Midbrain (tissue), 1 donor: ENCODE results near the gene TNS3.
A peak's percentile ranks its signal among the peaks of the same experiment; 100 is the strongest.
"Not testable (repeated sequence)": the region's sequence is repeated elsewhere in the genome, so short reads cannot be mapped to it uniquely, and the experiment has no call there.

Experiments used
- DNase-seq: peaks from one replicate; lab custom pipeline; 2025; lab: John Stamatoyannopoulos, UW

TNS3 gene

DNA sequence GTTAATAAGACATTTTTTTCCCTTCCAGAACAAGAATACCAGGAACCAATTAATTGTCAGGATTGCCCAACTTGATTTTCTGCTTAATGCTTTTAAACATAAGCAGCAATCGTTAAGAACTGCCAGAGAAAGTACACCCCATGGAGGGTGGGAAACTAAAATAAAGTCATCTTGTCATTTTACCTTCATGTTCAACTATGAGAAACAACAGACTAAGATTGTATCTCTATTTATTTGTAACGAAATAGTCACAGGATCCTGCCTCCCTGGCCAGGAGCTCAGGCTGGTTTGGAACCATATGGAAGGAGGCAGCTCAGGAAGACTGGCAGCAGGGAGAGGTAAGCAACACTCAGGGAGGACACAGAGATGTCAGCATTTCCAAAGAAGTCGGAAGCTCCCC lies 129.6 kb downstream of the TNS3 start:
- no peak for DNase-seq

DNA sequence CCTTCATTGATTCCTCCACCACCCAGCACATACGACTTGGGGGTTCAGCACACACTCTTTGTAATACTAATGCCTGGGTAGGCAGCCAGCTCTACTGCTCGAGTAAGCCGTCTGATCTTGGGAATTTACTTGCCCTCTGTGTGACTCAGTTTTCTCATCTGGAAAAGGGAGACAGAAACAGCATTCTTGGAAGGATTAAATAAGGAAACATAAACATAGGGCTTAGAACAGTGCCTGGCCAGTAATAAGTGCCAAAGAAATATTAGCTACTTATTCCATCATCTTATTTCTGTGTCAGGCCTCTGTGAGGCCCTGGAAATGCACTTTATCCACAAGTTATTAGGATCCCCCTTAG lies 130.1 kb downstream of the TNS3 start:
- DNase-seq = no peak

DNA sequence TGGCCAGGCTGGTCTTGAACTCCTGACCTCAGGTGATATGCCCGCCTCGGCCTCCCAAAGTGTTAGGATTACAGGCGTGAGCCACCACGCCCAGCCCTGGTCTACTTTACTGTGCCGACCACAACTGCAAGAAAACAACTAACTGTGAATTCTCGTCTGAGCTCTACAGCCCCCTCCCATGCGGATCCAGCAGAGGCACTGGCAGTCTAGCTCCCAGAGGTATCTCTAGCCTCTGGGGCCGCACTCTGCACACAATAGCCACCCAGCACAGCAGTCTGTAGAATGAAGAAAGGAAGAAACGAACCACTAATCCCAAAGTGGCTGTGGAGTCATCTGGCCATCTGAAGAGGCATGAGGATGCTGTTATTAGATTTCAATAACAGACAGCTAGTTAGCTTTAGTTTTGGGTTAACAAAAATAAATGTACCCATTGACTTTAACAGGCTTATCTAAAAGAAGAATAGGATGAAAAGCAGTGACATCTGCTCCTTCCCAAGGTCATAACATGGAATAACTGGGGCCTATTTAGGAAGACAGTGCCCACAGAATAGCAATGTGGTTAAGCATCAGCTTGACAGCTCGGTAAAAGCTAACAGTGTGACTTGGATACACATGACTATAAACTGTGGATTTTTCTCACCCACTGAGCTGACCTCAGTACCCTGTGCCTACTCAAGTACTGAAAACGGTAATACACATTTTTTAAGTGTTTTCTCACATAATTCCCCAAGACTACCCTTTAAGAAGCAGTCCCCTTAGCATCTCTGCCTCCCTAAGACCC lies 131.9 kb downstream of the TNS3 start:
- DNase-seq = no peak

DNA sequence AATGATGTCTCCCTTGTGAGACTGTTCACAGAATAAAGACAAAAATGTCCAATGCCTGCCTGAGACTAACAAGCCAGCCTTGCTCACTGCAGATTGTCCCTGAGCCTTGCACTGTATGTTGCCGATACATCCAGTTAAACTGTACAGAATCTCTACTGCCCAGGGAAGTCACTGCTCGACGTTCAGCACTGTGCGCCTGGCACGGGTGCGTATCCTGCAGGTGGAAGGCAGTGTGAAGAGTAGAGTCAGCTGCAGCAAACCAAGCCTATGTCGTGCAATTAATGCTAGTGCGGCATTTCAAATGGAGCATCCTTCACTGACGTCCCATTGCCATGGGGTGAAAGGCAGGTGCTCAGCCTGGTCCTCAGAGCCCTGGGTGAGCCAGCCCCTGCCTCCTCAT lies 132.9 kb downstream of the TNS3 start:
- DNase-seq = no peak

DNA sequence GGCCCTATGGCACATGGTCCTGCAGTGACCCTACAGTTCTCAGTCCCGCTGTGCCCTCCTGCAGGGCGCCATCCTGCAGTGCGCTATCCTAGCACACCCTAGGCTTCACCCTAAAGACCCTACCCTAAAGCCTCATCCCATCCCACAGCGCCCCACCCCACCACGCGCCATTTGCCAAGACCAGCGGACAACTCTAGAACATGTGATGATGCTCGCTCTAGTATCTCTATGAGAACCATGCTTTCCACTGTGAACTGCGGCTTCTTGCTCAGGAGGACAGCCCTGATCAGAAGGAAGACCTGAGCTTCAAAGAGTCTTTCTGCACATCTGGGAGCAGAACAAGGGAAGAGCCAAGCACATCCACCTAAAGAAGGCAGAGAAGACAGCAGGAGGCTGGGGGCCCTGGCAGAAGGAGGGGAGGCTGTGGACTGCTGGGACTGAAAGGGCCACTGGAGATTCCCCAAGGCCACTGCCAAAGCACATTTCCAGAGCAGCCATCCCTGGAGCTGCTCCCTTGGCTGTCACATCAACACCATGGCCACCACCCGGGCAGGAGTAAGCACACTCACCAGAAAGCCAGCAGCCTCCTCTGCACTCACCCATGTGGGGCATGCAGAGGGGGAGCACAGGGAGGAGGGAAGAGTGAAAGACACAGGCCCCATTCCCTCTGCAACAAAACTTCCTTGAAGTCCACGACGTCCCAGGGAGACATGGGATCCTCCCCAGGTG lies 134.1 kb downstream of the TNS3 start:
- no peak for DNase-seq

DNA sequence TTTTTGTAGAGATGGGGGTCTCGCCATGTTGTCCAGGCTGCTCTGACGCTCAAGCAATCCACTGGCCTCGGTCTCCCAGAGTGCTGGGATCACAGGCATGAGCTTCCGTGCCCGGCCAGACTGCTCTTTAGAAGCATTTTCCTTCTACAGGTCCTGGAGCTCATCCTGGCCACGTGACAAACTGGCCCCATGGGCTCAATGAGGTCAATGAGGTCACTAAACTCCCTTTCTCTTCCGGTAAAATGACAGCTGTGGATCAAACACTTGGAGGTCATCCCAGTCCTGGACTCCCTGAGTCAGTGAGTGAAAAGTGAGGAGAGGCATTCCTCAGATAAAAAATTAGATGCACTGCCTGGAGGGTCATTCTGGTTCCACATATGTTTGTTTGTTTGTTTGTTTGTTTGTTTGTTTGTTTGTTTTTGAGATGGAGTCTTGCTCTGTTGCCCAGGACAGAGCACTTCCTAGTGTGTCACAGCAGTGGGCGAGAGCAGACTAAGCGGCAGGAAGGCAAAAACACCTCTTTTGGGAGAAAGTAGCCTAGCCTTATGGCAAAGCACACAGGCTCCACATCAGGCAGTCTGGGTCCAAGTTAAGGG lies 134.9 kb downstream of the TNS3 start:
- no peak for DNase-seq

DNA sequence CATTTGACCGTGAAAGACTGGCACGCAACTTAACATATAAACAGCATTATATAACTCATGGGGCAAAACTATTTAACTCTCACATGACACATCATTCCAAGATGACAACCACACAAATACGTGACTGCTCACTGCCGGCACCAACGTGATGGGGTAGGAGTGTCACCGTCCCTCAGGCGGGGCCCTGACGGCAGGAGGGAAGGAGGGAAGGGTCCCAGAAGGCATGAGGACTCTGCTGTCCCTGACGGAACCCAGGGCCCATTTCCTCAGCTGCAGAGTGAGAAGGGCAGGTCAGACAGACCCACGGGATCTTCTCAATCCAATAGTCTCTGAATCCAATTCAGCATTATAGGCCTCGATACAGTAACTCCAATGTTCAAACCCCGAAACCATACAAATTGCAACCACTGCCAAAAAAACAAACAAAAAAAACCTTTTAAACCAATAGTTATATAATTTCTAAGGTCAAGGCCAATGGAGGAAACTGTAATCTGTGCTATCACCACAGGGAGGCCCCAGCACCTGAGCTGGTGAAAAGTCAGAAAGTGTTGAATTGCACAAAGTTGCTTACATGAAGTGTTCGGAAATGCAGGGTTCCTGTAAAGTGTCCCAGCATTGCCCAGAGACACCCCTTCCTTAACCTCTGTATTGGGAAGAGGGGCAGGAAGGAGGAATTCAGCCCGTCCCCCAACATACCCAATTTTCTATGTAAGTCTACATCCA lies 137.4 kb downstream of the TNS3 start:
- peak; percentile 23 for DNase-seq

DNA sequence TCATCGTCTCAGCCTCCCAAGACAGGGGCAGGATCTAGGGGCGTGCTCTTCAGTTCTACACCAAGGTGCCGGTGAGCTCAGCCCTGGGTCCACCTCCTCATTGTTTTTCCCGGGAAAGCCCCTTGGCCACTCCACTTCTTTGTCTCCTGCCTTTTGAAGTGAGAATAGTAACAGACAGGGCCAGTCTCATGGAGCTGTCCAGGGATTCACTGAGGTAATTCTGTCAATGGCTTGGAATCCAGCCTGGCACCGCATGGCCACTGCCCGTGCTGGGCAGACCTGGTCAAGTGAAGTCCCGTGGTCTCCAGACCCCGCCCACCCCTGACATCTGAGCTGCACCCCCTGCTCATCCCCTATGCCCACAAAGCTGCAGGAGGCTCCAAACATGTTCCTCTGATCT lies 138.9 kb downstream of the TNS3 start:
- no peak for DNase-seq

DNA sequence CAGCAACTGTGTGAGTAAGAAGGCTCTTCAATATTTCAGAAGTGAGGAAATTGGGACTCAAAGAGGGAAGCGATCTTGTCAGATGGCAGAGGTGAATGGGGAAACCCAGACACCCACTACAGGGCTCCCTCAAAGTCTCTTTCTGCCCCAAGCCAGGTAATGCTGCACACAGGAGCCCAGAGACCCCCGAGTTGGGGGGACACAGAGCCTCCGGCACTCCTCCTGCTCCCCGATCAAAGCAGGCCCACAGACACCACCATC lies 139.4 kb downstream of the TNS3 start:
- no peak for DNase-seq

DNA sequence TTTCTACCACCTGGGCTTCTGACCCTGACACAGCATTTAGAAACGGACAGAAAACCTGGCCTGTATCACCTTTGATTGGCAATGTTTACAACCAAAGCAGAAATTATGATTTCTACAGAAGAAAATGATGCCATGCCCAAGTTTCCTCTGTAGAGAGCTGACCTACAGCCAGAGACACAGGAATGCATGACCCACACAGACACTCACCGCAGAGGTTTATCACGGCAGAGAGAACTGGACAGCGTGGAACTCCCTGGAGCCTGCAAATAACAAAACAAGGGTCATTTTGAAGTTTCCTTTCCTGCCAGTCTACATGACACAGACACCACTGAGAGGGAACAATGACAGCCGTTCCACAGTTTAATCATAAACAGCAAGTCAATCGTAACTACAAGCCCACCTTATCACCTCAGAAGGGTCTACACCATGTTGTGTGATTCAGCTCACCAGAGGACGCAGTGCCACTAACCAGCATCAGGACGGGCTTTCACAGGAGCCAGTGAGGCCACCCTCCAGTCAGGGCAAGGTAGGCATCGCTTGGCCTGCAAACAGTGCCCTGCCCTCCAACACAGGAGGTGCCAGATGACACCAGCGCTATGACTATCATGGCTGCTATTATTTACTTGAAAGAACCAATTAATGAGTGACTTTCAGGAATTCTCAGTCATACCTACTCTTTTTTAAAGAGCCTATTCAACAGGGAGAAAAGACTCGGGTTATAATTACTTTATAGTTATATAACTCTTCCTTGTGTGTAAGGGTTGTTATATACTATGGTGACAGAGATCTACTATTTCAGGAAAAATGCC lies 139.9 kb downstream of the TNS3 start:
- DNase-seq = no peak

DNA sequence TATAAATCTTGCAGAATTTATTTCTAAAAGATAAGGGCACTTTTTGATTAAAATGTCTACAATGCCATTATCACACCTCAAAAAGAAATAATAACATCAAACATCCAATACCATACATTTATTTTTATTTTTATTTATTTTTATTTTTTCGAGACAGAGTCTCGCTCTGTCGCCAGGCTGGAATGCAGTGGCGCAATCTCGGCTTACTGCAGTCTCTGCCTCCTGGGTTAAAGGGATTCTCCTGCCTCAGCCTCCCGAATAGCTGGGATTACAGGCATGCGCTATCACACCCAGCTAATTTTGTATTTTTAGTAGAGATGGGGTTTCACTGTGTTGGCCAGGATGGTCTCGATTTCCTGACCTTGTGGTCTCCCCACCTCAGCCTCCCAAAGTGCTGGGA lies 140.9 kb downstream of the TNS3 start:
- not testable (repeated sequence) for DNase-seq

DNA sequence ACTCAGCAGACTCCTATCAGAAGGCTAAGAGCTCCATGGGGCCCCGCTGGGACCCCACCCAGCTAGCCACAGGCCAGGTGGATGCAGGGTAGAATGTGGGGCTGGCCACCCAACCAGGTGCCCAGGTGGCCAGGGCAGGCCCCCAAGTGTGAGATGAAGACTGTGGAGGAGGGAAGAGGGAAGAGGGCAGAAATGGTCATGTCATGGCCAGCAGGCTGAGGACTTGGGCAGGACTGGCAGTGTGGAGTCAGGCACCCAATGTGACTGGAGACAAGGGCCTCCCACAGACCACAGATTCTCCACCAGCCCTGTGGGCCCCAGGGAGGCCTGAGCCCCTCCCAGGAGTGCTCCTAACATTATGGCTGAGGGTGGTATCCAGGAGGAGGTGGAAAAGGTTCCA lies 141.6 kb downstream of the TNS3 start:
- DNase-seq = no peak

DNA sequence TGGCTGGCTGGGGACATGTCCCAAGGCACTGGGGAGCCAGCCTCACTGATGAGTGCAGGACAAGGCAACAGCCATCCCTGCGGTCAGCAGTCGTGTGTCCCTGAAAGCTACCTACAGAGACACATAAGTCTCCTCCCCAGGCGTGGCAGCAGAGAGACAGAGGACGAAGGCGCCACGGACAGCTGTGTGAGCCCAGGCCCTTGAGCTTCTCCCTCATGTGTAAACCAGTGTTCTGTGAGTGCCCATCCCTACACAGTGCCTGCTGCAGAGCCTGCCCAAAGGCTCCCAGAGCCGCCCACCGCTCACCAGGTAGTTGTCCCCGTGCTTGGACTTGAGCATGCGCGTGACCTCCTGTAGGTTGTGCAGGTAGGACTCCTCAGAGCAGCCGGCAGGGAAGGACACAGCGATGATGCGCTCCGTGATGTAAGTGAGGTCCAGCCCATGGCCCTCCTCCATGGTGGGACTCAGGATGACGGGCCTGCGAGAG lies 142.7 kb downstream of the TNS3 start:
- no peak for DNase-seq

DNA sequence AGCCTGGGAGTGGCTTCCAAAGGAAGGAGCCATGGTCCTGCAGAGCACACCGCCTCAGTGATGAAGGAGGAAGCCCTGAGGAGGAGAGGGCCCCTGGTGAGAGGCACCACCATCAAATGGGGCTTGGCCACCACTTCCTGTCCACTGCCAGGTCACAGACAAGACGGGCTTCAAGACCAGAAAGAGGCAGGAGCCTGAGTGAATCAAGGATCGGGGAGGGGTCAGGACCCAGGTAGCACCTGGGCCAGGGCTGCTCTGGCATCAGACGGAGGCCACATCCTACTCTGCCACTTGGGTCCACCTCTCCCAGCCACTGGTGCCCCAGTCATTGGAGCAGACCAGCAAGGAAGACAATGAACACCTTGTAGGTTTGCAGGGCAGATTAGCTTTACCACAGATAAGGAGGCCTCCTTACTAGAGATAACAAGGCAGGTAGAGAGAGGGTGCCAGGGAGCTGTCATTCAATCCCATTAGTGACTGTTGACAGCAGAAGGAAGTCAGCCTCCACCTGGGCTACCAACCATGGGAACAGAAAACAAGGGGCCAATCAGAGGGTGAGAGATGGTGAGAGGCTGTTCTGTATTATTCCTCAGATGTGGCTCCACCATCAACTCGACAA lies 143.4 kb downstream of the TNS3 start:
- no peak for DNase-seq

DNA sequence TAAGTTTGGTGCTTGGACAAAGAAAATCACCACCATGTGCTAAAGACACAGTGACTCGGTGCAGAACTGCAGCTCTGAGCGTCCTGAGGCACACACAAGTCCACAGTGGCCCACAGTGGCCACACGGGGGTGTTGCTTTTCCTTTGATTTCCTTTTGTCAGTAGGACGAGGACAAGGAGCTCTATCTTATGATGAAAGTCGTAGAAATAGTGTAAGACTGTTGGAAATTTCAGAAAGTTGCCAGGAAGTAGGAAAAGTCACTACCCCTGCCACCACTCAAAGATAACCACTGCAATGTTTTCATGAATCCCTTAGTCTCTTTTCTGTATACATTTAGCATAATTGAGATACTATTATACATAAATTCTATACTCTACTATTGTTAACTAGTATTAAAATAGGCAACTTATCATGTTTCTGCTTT lies 146.0 kb downstream of the TNS3 start:
- DNase-seq = peak; percentile 77

DNA sequence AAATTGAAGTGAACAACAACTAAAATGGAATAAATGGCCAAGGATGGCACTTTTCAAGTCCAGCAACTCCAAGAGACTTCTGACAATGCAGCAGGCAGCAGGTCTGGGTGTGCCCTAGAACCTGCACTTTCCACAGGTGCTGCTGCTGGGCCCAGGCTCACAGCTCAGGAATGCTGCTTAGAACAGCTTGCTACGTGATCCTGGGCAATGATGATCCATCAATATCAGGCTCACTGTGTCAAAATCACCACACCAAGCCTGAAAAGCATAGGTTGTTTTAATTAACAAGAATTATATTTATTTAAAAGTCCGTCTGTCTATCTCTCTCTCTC lies 148.4 kb downstream of the TNS3 start:
- no peak for DNase-seq

DNA sequence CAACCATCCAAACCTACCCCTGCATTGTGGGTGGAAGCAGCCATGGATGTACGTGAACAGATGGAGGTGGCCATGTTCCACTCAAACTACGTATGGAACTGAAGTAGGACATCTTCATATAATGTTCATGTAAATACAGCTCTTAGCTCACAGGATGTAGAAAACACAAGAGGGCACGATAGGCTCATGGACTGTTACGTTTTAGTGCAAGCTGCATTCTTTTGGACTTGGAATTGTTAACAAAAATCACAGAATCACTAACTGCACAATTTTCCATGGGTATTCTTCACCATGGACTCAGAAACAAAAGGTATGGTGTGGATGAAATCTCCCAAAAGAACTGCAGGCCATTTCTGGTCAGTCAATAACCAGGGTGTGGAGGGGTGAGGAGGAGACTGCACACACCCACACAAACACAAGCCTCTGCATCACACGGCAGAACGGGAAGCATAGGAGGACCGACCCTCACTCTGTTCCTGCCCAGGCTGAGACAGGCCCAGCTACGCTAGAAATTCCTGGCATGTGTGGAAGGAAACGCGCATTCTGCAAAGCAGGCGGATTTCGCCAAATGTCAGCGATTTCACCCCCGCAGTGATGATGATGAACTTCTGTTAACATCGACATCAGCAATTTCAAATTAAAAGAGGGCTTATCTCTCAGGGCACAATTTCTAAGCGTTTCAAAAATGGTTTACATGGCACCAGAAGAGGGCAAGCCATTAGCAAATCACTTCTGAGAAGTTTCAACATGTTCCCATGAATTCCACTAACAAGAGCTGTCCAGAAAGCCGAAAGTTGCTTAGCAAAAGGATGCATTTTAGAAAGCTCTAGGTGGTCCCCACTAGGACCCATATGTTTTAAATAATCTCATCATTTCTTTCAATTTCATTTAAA lies 149.0 kb downstream of the TNS3 start:
- no peak for DNase-seq

DNA sequence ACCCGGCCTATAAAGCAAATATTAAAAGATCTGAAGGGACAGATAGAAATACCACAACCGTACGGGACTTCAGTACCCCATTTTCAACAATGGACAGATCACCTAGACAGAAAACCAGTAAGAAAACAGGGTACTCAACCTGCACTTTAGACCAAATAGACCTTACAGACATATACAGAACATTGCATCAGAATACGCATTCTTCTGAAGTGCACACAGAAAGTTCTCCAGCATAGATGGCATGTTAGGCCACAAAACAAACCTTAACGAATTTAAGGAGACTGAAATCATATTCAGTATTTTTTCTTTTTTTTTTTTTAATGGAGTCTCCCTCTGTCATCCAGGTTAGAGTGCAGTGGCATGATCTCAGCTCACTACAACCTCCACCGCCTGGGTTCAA lies 151.5 kb downstream of the TNS3 start:
- DNase-seq = no peak

DNA sequence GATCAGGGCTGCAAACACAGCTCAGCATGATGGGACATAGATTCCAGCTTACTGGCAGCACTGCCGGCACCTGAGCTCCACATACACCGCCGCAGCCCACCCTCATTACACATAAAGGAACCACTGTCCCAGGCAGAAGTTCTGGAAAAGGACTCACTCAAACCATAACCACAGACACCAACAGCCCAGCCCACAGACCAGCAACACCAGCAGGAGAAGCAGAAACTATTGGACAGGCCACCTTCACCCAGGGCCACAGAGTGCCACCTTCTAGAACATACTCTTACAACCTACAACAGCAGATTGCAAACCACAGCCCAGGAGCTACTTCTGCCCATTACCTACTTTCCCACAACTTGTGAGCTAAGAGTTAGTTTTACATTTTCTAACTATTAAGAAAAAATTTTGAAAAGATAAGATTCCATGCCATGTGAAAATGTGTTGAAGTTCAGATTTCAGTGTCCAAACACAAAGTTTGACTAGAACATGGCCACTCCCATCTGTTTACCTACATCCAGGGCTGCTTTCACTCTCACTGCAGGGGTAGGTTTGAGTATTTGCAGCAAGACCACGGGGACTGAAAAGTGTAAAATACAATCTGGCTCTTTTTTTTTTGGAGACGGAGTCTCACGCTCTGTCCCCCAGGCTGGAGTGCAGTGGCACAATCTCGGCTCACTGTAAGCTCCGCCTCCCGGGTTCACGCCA lies 153.0 kb downstream of the TNS3 start:
- DNase-seq = no peak
